C1 segment of cervical spinal cord (tissue), 14 donors: Measurements from ENCODE around the gene TRPC6.
"Not testable (repeated sequence)": the region's sequence is repeated elsewhere in the genome, so short reads cannot be mapped to it uniquely, and the experiment has no call there.

Experiments used
- DNase-seq, 14 donors: peaks; one replicate each; lab custom pipeline; 2025; lab: John Stamatoyannopoulos, UW

The TRPC6 gene

DNA sequence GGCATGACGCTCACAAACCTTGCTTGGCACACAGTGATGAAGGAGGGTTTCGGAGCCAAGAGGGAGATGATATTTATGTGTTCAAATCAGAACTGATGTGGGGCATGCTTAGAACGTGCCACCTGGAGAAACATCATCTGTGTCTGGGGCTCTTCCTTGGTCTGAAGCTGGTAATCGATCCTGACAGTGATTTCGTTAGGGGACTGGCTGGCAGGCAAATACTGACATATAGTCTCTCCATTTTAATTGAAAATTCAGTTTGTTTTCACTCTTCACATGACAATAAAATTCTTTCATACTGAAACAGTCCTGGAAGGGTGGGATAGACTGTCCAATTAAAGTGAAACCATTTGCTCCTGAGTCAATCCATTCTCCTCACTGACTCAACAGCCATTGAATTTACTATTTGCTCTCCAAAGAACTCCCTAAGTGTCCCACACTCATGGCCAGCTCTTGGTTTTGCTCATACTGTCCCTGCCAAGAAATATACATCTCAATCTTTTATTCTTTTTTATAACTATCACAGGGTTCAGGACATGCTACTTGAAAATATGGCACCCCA lies 134.8 kb downstream of the TRPC6 start:
- no peak for DNase-seq

DNA sequence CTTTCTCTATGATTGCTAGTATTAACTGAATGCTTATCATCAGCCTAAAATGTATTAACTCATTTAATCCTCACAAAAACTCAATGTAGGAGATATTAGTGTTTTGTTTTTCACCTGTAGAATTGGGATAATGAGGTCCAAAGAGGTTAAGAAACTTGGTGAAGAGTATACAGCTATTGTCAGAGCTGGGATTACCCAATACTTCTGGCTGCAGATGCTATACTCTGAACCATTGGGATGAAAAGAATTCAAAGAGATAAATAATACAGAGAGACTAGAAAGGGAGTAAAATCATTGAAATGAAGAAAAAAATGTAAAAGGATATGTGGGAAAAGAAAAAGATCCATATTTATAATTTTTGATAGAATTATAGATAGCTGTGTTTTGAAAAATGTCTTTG lies 137.1 kb downstream of the TRPC6 start:
- DNase-seq = no peak

DNA sequence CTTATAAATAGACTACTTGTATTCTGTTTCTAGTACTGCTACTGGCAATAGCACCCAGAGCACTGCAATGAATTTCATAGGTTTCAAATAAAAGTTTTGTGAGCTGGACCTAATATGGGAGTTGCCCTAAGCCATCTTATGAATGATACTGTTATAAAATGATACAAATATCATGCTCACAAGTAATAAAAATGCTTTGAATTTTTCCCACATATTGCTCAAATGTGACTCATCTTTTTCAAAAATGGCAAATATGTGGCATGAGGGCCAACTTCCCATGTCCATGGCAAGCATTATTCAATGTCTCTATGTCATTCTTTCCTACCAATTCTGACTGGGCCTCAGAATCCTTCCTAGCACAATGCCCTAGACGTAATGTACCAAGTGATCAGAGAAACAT lies 137.6 kb downstream of the TRPC6 start:
- no peak for DNase-seq

DNA sequence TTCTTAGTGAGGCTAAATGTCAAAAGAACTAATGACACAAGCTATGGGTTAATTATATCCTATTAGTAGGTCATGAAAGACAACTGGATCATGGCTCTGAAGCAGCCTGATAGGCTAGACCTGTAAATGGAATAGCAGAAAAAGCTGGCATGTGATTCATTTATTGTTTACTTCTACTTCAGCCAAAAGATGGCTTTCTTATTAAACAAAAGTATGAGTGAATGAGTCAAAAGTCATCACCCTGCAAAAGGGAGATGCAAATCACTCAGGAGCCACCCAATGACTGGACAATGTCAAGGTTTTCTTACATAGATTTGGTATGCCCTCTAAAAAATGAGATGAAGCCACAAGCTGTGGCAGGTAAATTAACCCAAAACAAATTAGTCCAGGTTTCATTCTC lies 138.0 kb downstream of the TRPC6 start:
- no peak for DNase-seq

DNA sequence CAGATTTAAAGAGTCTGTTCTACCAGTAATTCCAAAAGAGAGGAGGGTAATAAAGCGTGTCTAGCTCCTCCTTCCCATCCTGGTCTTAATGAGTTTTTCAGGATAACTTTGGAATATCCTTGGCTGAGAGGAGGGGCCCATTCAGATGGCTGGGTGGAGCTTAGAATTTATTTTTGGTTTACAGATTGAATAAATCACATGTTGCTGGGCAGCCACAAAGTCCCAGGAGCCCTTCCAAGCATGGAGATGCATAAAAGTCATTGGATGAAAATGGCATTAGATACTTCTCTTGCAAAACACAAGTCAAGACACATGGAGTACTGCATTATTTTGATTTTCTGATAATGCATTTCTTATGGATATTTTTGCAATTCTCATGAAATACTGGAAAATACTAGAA lies 139.0 kb downstream of the TRPC6 start:
- DNase-seq = no peak

DNA sequence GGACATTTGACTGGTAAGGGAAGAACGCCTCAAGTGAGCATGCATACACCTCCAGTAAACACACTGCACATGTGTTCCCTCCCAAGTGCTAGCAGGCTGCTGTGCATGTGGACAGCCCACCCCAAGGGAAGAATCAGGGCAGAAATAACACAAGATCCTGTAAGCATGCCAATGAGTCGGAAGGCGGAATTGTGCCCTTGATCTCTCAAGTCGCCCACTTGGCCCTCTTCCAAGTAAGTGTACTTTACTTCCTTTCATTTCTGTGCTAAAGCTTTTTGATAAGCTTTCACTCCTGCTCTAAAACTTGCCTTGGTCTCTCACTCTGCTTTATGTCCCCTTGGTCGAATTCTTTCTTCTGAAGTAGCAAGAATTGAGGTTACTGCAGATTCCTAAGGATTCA lies 139.6 kb downstream of the TRPC6 start:
- no peak for DNase-seq

DNA sequence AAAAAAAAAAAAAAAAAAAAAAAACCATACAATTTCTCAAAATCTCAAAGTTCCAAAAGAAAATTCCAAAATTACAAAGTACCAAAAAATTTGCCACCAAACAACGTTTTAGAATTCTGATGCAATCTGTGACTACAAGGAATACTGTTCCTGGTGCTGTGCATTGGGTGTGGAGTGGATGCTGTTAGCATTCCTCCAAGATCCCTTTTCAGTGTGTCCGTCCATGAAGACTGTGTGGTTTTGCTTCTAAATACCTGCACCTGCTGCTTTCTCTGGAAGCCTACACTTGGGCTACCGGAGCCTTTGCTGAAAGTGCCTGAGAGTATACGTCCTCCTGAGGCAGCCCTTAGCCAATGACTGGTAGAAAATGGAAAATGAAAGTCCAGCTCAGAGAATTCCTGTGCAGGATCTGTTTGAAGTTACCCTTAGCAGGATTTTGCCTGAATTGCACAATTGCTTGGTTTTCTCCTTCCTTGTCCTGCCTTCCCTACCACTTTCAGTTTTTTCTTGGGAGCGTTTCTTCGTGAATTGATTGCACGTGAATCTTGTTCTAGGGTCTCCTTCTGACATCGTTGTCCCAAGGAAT lies 140.8 kb downstream of the TRPC6 start:
- no peak for DNase-seq

DNA sequence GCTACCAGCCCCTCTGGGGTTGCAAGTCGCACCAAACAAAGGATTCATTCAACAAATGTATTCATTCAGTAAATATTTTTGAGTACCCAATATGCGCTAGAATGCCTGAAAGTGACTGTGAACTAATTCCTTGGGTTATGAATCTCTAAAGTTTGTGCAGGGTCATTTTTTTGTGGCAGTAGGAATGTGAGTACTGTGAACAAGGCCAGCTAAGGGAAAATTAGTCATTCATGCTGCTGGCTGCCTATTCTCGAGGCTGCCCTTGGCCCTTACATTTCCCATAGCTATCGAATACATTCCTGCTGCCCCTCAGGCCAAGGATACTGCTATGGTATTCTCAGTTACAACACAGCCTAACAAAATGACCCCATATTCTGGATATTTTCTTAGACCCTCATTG lies 141.6 kb downstream of the TRPC6 start:
- DNase-seq = no peak

DNA sequence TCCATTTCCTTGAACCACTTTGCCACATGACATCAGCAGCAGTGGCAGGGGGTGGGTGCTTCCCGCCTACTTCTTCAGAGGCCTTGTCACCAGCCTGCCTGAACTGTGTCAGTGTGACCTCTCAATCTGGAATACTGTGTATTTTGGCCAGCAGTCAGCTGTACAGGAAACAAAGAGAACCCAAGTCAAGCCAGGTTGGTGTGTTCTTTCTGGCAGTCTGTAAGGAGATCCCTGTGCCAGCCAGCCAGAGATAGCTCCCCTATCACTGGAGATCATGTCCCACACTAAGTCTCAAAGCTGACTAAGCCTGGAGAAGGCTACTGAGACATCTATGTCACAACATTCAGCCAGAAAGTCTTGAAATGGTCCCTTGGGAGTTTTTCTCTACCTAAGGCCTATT lies 142.1 kb downstream of the TRPC6 start:
- DNase-seq = no peak

DNA sequence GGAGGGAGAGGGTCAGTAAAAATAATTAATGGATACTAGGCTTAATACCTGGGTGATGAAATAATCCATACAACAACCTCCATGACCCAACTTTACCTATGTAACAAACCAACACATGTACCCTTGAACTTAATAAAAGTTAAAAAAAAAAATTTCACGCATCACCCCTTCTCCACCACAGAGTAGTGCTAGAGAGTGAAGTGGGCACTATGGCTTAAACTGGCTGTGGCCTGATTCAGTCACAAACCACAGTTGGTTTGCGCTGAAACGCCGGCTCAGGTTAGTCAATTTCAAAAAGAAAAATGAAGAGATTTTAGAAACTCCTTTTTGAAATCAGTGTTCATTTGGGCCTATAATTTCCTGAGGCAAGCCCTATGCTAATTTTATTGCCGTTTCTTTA lies 144.3 kb downstream of the TRPC6 start:
- no peak for DNase-seq

DNA sequence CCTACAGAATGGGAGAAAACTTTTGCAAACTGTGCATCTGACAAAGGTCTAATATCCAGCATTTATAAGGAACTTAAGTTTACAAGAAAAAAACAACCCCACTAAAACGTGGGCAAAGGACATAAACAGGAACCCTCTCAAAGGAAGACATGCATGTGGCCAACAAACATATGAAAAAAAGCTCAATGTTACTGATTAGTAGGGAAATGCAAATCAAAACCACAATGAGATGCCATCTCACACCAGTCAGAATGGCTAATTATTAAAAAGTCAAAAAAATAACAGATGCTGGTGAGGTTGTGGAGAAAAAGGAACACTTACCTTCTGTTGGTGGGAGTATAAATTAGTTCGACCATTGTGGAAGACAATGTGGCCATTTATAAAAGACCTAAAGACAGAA lies 145.1 kb downstream of the TRPC6 start:
- not testable (repeated sequence) for DNase-seq

DNA sequence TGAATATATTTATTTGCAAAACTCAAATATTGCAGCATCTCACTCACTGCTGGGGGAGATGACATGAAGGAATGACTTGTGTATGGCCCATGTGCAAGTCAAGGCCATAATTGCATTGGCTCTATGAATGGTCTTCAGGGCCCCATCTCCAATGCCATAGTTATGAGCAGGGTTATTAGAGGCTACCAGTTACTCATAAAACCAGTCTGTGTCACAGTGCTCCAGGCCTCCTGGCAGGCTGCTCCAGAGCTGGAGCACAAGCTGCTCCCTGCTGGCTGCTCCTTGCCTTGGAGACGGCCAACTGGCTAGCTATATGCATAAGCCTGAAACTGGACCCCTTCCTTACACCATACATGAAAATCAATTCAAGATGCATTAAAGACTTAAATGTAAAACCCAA lies 145.7 kb downstream of the TRPC6 start:
- DNase-seq = no peak

DNA sequence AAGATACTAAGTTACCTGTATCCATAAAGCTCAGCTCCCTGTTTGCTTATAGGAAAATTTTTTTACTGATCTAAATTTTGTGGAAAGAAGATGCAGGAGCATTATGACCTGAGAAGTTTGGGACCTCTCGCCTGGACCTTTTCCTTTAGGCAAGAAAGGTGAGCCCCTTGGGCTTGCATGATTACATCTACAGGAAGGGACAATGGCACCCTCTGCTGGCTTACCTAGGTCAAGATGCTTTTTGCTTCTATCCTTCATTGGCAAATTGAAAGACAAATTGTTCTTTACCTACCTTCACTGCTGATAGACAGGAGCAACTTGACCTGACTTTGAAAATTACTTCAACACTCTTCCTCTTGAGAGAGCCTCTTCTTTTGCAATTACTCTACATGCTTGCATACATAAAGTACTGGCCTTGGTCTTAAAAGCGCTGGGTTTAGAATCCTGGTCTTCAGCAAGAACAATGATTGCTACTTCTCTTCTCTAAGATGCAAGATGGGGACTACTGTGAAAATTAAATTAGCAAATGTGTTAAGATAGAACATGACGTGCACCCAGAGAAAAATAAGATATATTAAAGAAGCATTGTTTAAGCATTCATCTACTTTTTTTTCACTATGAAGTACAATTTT lies 147.2 kb downstream of the TRPC6 start:
- no peak for DNase-seq

DNA sequence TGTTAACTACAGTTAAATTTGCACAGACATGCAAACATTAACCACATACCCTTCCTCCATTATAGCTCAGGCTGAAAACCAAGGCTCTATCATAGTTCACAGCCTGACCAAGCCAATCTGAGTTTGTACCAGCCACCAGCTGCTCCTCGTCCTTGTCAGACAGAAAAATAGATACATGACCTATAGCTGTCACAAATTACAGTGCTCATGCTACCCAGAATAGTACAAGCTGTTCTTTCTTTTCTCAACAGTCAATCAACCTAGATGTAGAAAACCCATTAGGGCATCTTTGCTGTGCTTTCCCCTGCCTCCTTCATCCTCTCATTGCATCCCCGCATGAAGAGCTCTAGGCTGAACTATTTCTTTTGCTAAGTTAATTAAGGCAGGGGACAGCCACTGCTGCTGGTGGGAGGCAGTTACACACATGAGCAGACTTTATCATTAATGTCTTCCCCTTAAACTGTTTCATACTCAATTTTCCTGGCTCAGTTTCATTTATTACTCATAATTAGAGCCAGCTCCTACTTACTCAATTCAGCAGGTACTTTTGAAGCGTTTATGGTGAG lies 148.3 kb downstream of the TRPC6 start:
- DNase-seq = no peak

DNA sequence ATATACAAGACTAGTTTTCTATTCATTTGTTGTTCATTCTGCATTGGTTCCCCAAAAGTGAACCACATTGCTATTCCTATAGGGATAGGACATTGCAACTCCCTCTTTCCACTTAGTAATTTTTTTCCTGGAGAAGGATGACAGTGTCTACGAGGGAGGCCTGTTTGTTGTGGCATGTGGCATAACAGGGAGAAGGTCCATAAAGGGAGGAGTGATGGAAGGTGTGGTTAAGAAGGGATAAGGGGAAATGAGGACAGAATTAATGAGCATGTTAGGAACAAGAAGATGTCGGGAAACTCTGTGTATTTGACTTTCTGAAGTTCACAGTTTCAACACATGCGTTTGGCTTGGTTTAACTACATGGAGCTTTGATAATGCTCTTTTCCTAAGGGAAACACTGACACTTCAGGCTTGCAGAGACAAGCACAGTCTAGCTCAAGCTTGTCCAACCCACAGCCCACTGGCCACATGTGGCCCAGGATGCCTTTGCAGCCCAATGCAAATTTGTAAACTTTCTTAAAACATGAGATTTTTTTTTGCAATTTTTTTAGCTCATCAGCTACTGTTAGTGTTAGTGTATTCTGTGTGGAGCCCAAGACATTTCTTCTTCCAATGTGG lies 149.7 kb downstream of the TRPC6 start:
- no peak for DNase-seq

DNA sequence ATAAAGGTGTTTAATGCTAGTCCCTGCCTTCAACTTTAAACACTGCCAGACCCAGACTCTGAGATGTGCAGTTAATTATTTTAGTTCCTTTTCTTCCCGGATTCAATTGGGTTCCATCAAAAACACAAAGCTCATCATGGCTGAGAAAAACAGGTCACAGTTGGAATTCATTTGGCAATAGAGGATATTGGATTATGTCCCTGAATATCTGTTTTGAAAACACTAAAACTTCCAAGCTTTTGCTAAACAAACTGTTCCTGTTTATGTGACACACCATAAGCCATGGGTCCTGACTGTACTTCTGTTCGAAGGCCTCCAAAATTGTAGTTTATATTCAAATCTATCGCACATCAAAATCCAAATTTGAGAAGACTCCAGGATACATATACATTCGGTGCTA lies 150.7 kb downstream of the TRPC6 start:
- no peak for DNase-seq

DNA sequence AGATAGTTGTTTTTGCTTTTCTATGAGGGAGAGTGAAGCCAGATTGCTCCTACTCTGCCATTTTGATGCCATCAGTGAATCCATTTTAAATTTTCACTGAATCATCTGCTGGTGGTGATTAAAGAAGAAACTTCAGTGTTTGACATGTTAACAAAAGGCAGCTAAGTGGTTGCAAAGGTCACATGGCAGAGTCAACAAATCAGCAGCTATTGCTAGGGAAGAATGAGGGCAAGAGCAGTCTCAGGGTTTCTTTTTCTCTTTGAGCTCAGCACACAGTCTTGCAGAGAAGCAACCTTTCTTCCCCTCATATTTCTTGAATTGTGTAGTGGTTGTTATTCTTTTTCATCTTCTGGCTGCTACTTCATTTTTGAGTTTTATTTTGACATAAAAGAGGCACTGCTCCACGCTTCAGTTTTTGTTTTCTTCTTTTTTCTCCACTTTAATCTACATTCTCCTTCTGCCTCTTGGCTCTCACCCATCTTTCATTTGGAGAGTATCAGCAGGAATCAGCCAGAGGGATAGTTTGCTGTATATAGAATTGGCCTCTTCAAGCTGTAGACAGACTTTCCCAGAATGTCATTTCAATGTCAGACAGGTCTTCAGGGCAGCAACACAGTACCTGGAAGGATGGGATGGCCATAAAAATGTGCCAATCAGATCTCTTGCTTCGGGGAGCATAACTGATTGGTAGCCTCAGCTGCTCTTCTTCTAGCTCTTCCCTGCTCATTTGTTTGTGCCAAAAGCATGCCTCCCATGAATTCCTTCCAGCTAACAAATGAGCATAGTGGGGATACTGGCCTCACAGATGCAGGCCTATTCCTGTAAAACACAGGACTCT lies 153.9 kb downstream of the TRPC6 start:
- no peak for DNase-seq

DNA sequence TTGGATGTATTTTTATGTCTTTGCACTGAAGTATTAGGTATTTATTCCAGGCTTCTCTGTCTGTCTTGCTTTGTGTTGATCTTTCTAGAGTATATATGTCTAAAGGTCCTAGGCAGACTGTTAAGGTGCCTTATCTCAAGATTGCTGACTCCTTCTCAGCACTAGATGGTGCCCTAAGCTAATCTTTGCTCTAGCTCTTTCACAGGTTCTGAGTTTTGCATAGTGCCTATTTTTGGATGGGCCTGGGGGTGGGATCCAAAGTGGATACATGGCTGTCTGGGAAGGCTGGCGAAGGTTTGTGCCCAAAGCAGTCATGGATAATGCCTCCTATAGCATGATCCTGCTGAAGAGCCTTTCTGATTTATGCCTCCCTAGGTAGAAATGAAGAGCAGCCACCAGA lies 154.9 kb downstream of the TRPC6 start:
- no peak for DNase-seq

DNA sequence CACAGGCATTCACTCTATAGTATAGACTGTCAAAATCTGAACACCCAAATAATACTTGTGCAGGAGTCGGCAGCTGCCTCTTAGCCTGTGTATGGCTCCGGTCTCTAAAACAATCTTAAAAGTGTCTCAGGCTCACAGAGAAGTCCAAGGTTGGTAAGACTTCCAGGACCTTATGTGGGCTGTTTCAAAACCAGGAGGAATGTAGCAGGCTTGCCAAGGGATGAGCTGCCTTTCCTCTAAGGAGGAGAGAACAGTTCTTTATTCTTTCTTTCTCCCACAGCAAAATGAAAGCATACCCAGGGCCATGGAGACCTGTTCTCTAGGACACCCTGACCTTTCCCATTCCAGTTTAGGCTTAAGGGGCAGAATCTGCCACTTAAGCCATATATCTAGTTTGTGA lies 176.5 kb downstream of the TRPC6 start:
- DNase-seq = no peak
